Osteocyte (in vitro differentiated cells): ENCODE results near the gene PYGB. TPM values are rescaled to one million over a fixed set of nuclear protein-coding genes. Genes with fewer than 3 reads are reported as not detected.
A peak's percentile ranks its signal among the peaks of the same experiment; 100 is the strongest.

Experiments used
- DNase-seq: peaks from one replicate; pipeline ENCODE4 v3.0.0; 2021; ENCODE audit warnings: mixed read lengths; ENCODE audit not compliant: unreplicated experiment; ENCODE audit errors: extremely low spot score
- H3K27ac Mint-ChIP-seq: one replicate; pipeline ENCODE4 v1.8.0; 2021; ENCODE audit warnings: mild to moderate bottlenecking, mixed read lengths; ENCODE audit not compliant: unreplicated experiment
- H3K27me3 Mint-ChIP-seq: one replicate; pipeline ENCODE4 v1.8.0; 2021; ENCODE audit warnings: mixed read lengths; ENCODE audit not compliant: unreplicated experiment
- H3K36me3 Mint-ChIP-seq: one replicate; pipeline ENCODE4 v1.8.0; 2021; ENCODE audit warnings: mixed read lengths; ENCODE audit not compliant: unreplicated experiment
- H3K4me1 Mint-ChIP-seq: one replicate; pipeline ENCODE4 v1.8.0; 2021; ENCODE audit warnings: mixed read lengths; ENCODE audit not compliant: unreplicated experiment
- H3K4me3 Mint-ChIP-seq: one replicate; pipeline ENCODE4 v1.8.0; 2021; ENCODE audit warnings: mild to moderate bottlenecking, moderate library complexity, mixed read lengths; ENCODE audit not compliant: unreplicated experiment
- H3K9me3 Mint-ChIP-seq: one replicate; pipeline ENCODE4 v1.8.0; 2021; ENCODE audit warnings: mixed read lengths; ENCODE audit not compliant: unreplicated experiment
- total RNA-seq: library from RNA; stranded (reverse); gene quantifications from 2 replicates; pipeline ENCODE4 v1.2.1, GENCODE V29; 2021
- TF ChIP-seq, protein P1 (sequence below): fragments of 200-600 bp; sonication (generic); IDR thresholded peaks from 2 replicates; pipeline ENCODE4 v1.5.0; 2021; ENCODE audit warnings: antibody characterized with exemption, mild to moderate bottlenecking, moderate library complexity

Gene PYGB
- total RNA-seq, 1 donor from 2014 or later = 234 TPM

DNA sequence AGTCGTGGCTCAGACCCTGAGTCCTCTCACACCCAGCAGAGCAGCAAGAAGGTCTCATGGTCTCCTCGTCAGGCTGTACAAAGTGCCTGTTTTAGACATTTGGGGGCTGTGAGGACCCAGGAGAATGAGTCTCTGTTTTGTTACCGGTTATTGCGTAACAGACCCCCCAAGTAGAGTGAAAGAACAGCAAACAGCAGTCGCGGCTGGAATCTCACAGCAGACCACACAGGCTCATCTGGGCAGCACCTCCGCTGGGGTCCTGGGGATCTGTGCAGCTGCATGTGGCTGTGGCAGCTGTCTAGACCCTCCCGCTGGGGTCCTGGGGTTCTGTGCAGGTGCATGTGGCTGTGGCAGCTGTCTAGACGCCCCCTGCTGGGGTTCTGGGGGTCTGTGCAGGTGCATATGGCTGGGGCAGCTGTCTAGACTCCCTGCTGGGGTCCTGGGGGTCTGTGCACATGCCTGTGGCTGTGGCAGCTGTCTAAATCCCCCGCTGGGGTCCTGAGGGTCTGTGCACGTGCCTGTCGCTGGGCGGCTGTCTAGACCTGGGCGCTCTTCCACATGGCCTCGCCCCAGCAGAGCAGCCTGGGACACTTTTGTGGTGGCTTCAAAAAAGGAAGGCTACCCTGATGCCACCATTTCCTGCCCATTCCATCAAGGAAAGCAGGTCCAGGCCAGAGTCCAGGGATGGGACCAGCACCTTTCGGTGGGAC lies 27.7 kb upstream of the PYGB start:
- H3K4me3 Mint-ChIP-seq = no peak overlapping the region
- peak overlapping the region; percentile 17 for H3K27ac Mint-ChIP-seq
- H3K4me1 Mint-ChIP-seq = peaks cover 53% of the 10 kb centered on the region
- H3K36me3 Mint-ChIP-seq = peaks cover 24% of the 10 kb centered on the region
- H3K9me3 Mint-ChIP-seq = no peaks in the 10 kb centered on the region
- TF ChIP-seq, protein P1, sequence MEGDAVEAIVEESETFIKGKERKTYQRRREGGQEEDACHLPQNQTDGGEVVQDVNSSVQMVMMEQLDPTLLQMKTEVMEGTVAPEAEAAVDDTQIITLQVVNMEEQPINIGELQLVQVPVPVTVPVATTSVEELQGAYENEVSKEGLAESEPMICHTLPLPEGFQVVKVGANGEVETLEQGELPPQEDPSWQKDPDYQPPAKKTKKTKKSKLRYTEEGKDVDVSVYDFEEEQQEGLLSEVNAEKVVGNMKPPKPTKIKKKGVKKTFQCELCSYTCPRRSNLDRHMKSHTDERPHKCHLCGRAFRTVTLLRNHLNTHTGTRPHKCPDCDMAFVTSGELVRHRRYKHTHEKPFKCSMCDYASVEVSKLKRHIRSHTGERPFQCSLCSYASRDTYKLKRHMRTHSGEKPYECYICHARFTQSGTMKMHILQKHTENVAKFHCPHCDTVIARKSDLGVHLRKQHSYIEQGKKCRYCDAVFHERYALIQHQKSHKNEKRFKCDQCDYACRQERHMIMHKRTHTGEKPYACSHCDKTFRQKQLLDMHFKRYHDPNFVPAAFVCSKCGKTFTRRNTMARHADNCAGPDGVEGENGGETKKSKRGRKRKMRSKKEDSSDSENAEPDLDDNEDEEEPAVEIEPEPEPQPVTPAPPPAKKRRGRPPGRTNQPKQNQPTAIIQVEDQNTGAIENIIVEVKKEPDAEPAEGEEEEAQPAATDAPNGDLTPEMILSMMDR = peak; percentile 29
- no peak for DNase-seq
- H3K27me3 Mint-ChIP-seq = no peaks in the 10 kb centered on the region

DNA sequence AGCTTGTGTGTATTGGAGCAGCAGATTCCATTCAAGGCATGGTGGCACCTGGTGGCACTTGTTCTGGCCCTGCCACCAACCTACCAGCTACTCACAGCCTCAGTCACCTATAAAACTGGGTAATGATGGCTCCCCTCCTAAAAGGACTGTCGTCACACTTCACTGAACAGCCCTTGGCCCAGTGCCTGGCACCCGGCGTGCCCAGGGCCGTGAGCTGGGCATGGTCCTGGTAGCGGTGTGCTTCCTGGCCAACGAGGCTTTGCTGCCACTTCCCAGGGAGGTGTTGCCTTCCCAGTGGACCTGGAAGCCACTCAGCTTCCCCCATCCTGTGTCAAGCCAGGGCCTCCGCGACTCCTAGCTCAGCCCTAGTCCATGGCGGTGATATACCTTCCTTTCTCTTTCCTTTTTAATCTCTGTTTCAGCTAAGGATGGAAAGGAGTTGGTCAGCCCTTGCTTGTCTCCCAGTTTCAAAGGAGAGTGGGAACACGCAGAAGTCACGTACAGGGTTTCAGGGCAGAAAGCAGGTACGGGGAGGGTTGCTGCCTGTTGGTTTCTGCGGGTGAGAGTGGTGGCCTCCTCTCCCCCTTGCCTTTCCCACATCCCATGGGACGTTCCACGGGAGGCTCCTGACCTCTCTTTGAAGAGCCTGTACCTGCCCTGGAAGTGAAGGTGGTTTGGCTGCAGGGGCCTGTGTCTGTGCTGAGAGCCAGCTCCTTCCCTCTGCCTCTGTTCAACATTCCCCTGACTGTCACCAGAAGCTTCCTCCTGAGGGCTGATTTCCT lies 26.9 kb upstream of the PYGB start:
- Mint-ChIP-seq H3K4me3 (no peak overlapping the region), H3K27ac (peak overlapping the region; percentile 95), H3K9me3 (no peaks in the 10 kb centered on the region), H3K4me1 (peaks cover 54% of the 10 kb centered on the region), H3K27me3 (no peaks in the 10 kb centered on the region), H3K36me3 (peaks cover 20% of the 10 kb centered on the region)
- no peak for DNase-seq
- TF ChIP-seq, protein P1 = no peak

DNA sequence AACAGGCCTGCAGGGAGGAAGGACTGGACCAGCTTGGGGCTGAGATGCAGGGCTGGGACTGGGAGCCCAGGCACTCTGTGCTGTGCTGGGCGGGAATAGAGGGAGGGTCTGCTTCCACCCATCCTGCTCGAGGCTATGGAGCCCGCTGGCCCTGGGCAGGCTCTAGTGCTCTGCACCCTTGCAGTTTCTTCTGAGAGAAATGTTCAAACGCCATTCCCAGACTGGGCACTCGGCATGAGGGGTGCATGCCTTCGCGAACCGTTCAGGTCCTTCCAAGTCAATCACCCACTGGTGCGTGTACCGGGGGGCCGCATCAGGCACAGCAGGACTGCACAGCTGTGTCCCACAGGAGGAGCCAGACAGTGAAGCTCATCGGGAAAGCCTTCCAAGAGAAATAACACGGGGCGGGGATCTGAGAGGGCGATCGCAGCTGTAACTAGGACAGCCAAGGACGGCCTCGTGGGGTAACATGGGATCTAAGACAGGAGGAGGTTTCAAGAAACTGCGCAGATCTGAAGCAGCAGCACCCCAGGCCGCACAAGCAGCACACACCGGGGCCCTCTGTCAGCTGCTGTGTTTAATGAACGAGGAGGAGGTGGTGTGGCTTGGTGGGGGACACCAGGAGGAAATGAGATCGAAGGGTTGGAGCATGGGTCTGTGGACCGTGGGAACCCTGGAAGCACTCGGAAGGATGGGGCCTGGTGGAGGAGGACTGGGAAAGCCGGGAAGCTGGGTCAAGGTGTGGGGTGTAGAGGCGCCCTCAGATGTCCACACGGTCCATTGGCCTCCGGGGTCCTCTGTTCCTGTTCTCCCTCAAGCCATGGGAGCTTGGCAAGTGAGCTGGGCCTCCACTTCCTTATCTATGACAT lies 26.1 kb upstream of the PYGB start:
- no peak overlapping the region for H3K4me3 Mint-ChIP-seq
- peaks cover 18% of the 10 kb centered on the region for H3K36me3 Mint-ChIP-seq
- no peak for DNase-seq
- no peaks in the 10 kb centered on the region for H3K27me3 Mint-ChIP-seq
- H3K9me3 Mint-ChIP-seq = no peaks in the 10 kb centered on the region
- TF ChIP-seq, protein P1 = no peak
- H3K4me1 Mint-ChIP-seq = peaks cover 56% of the 10 kb centered on the region
- peak overlapping the region; percentile 95 for H3K27ac Mint-ChIP-seq

DNA sequence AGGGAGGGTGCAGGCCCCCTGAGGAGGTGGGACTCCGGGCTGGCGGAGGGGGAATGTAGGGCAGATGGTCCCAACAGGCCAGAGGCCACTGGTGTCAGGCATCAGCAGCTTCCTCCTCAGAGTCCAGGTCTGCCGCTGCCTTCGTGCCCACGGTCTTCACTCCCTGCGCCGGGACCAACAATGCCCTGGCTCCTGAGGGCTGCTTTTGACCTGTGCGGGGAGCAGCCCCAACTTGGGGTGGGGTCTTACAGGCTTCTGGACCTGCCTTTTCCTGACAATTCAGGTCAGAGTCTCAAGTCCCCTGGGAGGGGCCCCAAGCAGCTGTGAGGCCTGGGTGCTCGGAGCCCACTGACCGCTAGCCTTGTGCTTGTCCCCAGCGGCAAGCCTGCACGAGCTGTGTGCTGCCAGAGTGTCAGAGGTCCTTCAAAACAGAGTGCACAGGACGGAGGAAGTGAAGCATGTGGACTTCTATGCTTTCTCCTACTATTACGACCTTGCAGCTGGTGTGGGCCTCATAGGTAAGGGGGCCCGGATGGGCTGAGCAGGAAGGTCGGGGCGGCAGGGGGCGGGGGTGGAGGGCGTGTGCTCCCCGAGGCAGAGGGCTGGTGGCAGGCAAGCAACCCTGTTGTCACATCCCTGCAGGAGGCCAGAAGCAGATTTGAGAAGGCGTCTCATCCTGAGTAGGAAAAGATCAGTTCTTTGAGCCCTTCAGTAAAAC lies 25.3 kb upstream of the PYGB start:
- DNase-seq = no peak
- no peak overlapping the region for H3K4me3 Mint-ChIP-seq
- peaks cover 64% of the 10 kb centered on the region for H3K4me1 Mint-ChIP-seq
- H3K36me3 Mint-ChIP-seq = peaks cover 18% of the 10 kb centered on the region
- no peaks in the 10 kb centered on the region for H3K27me3 Mint-ChIP-seq
- TF ChIP-seq, protein P1 = no peak
- H3K27ac Mint-ChIP-seq = peak overlapping the region; percentile 95
- no peaks in the 10 kb centered on the region for H3K9me3 Mint-ChIP-seq
